ENCODE measurements around the gene GCG. TPM values are rescaled to one million over a fixed set of nuclear protein-coding genes. Genes with fewer than 3 reads are reported as not detected.
A peak's percentile ranks its signal among the peaks of the same experiment; 100 is the strongest.

Gene GCG
- total and polyA plus RNA-seq, 2 of the 8 experiments (the other 6 are each of a cell fraction or from before 2014, with no cell fraction given), result not detected

- Histone ChIP-seq H2AFZ (ENCODE audit: low read length) (no peak overlapping the region), H3K4me2 (ENCODE audit: insufficient read depth in 1 of 2, low read depth in 2 of 2, low read length in 2 of 2) (0 out of 4 replicates have a peak overlapping the region, but pooled peaks of 1 of the 2 experiments have one; percentile 26), H3K4me1 (replicated peaks in 1 of 4; ENCODE audit: control insufficient read depth in 3 of 4, insufficient read depth in 4 of 4, low read length in 3 of 4) (peaks cover 0 to 6% (median 3%) of the 10 kb centered on the region in 4 experiments; a peak in 3 of 7 replicates), H3K4me3 (ENCODE audit: extremely low read depth in 1 of 4, insufficient read depth in 2 of 4, low read depth in 3 of 4, low read length in 4 of 4) (no peak overlapping the region), H4K91ac (replicated peaks; ENCODE audit: insufficient read length, low read length) (no peak overlapping the region), H3K27ac (ENCODE audit: low read depth, low read length) (no peak overlapping the region), H3K27me3 (replicated peaks in 1 of 4; ENCODE audit: control insufficient read depth in 3 of 4, extremely low read depth in 1 of 4, insufficient read depth in 3 of 4, low read length in 3 of 4) (no peaks in the 10 kb centered on the region), H3K23ac (ENCODE audit: insufficient read length) (no peak overlapping the region), H2BK20ac (ENCODE audit: low read length) (no peak overlapping the region), H2BK12ac (ENCODE audit: low read depth, low read length) (no peak overlapping the region), H3K23me2 (ENCODE audit: low read depth, low read length) (no peaks in the 10 kb centered on the region), H3K56ac (replicated peaks; ENCODE audit: insufficient read length, low read depth, low read length) (no peak overlapping the region), H2BK5ac (ENCODE audit: low read depth, low read length) (no peak overlapping the region), H3K9me3 (ENCODE audit: insufficient read depth in 2 of 2, low read depth in 1 of 2, low read length in 1 of 2) (0 out of 4 replicates have a peak, but pooled peaks cover 0 to 6% of the 10 kb centered on the region in 2 experiments), H3K14ac (ENCODE audit: insufficient read length) (no peak overlapping the region), H3K79me2 (ENCODE audit: control insufficient read depth in 1 of 2, insufficient read depth in 2 of 2, low read length in 2 of 2) (no peaks in the 10 kb centered on the region), H3K18ac (ENCODE audit: extremely low read depth, low read length) (no peak overlapping the region), H2BK120ac (replicated peaks; ENCODE audit: low read depth, low read length) (no peak overlapping the region), H3K79me1 (ENCODE audit: low read depth, low read length) (no peaks in the 10 kb centered on the region), H2BK15ac (ENCODE audit: low read length) (no peak overlapping the region), H3K36me3 (ENCODE audit: control insufficient read depth in 2 of 4, insufficient read depth in 4 of 4, low read length in 3 of 4) (no peaks in the 10 kb centered on the region; a peak in 1 of 8 replicates), H3K9ac (replicated peaks in 1 of 4; ENCODE audit: extremely low read depth in 1 of 4, low read depth in 3 of 4, low read length in 3 of 4) (no peak overlapping the region), H4K5ac (ENCODE audit: insufficient read length, low read depth, low read length) (no peak overlapping the region), H3K4ac (replicated peaks; ENCODE audit: insufficient read length, low read depth, low read length) (no peak overlapping the region), H4K20me1 (replicated peaks in 1 of 2; ENCODE audit: control insufficient read depth in 1 of 2, insufficient read depth in 2 of 2, low read length in 2 of 2) (no peaks in the 10 kb centered on the region), H2AK5ac (ENCODE audit: low read depth, low read length) (no peak overlapping the region), H4K8ac (ENCODE audit: extremely low read depth, insufficient read depth, low read length) (no peak overlapping the region)
- POLR2A ChIA-PET (ENCODE audit: partially characterized antibody), result no interaction called here
- CTCF ChIA-PET (ENCODE audit: partially characterized antibody), result interaction anchor here (0.5 to 1.1 kb wide), 3 partner anchors 11 to 126 kb away, joined by 3 to 5 read pairs (median 3); no protein-coding TSS in a partner anchor
- TF ChIP-seq TAF7 (optimal IDR thresholded peaks at IDR 0.05; ENCODE audit: borderline replicate concordance, low read depth, low read length) (no peak), ZNF274 (IDR thresholded peaks at IDR 0.05; ENCODE audit: borderline replicate concordance, extremely low read depth, low read length) (no peak), CEBPB (IDR thresholded peaks at IDR 0.05; ENCODE audit: low read depth, low read length) (peak; percentile 84), MAFK (IDR thresholded peaks at IDR 0.05; ENCODE audit: low read depth, low read length) (no peak), CREB1 (IDR thresholded peaks at IDR 0.05) (no peak), CHD2 (IDR thresholded peaks at IDR 0.05; ENCODE audit: low read length) (no peak), TEAD4 (IDR thresholded peaks at IDR 0.05; ENCODE audit: low read depth, low read length) (no peak), RNF2 (IDR thresholded peaks at IDR 0.05; ENCODE audit: borderline replicate concordance, low read depth, low read length, missing control alignments, poor library complexity, severe bottlenecking) (no peak)
- FAIRE-seq, result no peak
- DNase-seq (ENCODE audit: low read depth in 1 of 2, low spot score in 2 of 2), result no peak
- WGBS, 2 experiments (ENCODE audit: extremely low coverage in 1 of 2, insufficient coverage in 1 of 2, insufficient read length in 1 of 2, insufficient replicate concordance in 2 of 2, low coverage in 1 of 2, low lambda C conversion rate in 2 of 2, missing lambda C conversion rate in 1 of 2), result 88% methylated on average over 1 of the region's 1 CpG; no CpG with 5 or more reads in 1 of the 2 experiments
These were observed 38.3 kb downstream of the GCG start for GRCh38 chr2:162113776-162114168.

Measured in H1 (cell line).